GM19372 (cell line): Measurements from ENCODE around the gene TSPAN18.

Source experiments
- ATAC-seq: cut with Tn5 transposase; IDR thresholded peaks from one replicate; pipeline ENCODE4 v1.9.1; 2021; ENCODE audit warnings: mild to moderate bottlenecking, low read depth, moderate library complexity; ENCODE audit not compliant: unreplicated experiment

TSPAN18 gene

DNA sequence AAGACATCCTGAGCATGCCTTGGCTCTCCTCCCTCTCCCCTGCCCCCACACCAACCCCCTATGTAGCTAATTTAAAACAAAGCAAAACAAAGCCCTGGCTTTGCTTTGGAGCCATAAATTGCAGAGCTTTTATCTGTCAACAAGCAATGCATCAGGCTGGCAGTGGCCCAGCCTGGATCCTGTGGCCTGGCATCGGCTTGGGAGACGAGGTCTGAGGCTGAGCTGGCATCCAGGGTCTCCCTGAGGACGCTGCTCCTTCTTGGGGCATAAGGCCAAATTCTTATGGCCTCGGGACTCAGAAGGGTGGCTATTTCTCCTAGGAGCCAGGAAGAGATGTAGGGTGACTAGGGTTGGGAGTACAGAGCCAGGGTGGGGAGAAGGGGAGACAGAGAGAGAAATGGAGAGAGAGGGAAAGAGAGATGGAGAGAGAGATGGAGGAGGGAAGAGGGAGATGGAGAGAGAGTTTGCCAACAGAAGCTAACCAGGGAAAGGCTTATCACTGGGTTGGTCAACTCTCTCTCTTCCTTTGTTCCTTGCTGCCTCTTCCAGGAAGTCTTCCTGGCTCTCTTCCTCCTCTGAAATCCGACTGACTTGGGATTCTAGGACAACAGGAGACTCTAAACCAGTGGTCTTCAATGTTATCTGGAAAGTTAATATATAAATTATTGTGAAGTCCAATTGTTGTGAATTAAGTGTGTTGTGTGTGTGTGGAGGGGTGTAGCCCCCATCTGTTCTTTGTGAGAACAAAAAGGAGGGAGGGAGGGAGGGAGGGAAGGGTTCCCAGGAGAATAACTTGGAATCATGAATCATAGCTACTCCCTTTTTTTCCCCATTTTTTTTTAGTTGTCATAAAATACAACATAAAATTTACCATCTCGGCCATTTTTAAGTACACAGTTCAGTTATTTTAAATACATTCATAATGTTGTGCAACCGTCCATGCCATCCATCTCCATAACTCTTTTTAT is 29.1 kb downstream of the TSPAN18 start:
- ATAC-seq: no peak

DNA sequence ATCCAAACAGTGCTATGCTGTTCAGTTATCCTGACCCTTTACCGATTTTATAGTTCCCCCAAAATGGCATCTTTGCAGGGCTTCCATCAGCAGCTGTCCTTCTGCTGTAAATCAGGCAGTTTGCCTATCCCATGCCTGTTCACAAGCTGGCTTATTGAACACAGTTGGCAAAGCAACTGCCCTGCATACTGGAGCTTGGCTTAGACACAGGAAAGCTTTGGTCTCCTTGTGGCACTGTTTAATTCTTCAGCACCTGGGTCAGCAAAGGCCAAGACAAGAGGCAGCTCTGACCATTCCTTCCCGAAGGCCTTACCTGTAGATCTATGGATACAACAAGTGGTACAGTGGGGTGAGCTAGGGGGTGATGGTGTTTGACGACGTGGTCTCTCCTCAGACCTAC is 32.2 kb downstream of the TSPAN18 start:
- no peak for ATAC-seq

DNA sequence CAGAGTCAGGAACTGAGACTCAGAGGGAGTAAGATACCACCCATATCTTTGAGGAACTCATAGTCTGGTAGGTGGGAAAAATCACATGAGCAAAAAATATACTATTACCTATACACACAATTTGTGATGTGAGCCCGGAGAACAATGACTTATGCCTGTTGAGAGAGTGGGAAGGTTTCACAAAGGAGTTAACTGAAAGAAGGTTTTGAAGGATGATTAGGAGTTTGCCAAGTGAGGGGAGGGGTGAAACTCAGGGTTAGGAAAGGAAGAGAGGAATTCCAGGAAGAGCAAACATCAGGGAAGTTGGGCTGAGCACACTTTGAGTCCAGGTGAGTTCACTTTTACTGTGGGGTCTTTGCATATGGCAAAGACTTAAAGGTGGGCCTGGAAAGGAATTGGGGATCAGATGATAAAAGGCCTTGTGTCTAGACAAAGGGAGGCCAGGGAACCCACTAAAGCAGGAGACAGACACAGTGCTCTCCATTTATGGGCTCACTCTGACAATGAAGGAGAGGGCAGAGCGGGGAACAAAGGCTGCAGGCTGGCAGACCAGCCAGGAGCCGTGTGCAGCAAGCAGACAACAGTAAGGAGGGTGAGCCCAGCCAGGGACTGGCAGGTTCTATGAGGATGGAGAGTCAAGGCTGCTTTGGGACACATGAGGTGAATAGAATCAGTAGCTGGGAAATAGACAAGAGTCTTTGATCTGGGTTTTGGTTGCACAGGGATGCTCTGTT is 33.1 kb downstream of the TSPAN18 start:
- ATAC-seq: no peak

DNA sequence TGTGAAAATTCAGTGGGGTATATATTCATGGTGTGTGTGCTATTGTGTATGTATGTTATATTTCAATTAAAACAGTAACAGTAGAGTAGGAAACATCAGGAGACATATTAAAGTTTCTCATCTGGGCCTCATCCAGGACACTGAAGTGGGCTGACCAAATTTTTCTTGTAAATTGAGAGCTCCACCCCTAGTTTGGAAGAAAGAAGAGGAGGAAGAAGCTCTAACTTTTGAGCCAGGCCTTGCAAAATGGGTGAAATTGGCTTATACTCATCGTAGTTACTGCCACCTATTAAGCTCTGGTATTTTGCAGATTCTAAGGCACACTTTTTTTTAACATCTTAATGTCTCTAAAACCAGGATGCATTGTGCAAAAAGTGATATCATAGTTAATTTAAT is 33.7 kb downstream of the TSPAN18 start:
- no peak for ATAC-seq

DNA sequence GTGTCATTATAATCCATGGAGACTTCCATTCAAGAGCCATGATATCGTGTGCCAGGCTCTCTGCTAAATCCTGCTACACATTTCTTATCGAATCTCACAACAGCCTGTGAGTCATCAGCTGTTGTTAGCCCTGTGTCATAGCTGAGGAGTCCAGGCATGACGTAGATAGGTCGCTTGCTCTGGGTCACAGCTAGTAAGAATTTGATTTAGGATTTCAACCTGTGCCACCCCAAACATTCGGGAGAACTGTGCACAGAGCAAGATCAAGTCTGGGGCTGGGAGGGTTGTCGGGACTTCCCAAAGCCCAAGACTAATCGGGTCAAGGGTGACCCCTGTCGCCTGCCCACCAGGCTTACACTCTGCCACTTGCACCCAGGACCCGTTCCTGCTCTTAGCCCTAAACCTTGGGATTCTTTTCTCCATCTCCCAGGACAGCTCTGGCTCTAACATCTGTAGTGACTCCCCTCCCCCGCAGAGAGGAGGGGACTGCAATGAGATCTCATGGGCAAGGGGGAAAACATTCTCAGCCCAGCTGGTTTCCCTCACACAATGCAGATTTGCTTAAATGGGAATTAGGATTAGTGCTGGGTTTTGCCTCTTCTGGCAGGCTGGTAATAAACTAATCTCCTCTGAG is 34.3 kb downstream of the TSPAN18 start:
- no peak for ATAC-seq

DNA sequence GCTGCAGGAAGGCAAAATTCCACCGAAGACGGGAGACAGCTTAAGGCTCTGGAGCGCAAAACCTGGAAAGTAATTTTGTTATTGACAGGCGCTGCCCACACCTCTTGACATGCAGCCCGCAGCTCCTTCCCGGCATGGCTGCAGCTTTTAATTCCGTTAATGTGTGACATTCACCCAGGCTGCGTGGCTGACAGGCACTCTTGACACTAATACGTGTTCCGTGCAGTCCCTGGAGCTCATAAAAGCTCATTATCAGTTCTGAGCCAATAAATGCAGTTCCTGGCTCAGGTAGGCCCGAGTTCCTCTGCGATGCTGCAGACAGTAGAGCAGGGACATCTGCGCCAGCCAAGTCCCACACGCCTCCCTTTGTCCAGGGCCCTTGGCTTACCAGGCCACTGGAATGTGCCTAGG is 34.8 kb downstream of the TSPAN18 start:
- no peak for ATAC-seq

DNA sequence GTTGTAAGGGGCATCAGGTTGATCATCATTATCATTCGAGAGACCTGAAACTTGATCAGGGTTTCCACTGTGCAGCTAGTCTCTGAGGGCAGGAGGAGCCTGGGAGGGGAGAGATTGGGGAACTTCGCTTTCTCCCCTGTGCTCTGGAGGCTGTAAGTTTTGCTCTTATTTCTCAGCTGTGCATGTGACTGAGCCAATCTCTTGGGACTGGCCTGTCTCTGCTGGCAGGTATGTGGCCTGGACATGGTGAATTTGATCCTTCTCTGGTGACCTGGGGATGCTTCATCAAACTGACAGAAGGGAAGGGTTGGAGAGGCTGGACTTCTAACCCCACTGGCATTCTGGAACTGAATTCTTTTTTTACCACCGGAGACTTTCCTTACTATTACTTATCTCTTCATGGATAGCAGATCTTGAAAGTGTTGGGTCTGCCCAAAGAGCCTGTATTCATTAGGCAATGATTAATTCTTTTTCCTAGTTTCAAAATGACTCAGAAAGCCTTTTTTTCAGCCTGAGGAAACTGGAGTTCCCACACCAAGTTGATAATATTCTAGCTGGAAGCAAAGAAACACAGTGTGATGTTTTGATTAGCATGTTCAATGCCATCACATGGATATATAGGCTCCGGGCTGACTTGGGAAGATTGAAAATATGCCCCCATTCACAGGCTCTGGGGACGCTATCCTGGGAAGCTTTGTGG is 36.5 kb downstream of the TSPAN18 start:
- ATAC-seq: no peak

DNA sequence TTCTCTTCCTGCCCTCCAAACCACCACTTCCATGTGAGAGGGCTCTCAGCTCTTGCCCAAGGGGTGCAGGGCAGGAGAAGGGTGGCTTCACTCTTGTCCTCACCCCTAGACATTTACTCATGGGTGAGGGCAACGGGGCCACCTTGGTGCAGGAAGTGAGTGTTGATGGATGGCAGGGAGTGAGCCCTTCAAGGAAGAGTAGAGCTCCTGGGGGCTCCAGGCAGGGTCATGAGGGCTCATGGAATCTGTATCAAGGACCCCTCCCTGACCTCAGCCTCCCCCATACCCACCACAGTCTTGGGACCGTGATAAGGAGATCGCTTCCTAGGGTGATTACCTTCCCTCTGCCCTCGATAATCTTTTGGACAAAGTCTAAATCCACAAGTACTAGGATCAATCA is 37.8 kb downstream of the TSPAN18 start:
- no peak for ATAC-seq

DNA sequence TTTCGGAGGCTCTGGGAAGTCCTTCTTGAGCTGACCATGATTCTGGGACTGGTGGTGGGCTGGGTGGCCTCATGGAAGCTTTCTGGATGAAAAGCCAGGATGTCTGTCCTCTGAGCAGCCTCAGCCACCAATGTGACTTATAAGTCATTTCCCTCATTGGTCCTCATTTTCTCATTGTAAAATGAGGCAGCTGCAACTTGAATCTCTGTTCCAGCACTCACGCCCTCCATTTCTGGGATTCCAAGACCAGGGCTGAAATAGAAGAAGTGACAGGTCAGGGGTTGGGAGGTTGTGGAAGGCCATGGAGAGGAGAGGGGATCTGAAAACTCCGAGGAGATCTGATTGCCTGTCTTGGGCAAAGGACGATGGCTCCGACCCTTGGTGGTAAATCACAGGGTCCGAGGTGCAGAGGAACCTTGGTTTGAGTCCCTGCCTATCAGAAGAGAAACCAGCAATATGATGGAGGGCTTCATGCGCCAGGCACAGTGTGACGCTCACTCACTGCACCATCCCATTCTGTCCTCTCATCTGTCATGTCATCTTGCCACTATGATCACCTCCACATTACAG is 38.3 kb downstream of the TSPAN18 start:
- no peak for ATAC-seq

DNA sequence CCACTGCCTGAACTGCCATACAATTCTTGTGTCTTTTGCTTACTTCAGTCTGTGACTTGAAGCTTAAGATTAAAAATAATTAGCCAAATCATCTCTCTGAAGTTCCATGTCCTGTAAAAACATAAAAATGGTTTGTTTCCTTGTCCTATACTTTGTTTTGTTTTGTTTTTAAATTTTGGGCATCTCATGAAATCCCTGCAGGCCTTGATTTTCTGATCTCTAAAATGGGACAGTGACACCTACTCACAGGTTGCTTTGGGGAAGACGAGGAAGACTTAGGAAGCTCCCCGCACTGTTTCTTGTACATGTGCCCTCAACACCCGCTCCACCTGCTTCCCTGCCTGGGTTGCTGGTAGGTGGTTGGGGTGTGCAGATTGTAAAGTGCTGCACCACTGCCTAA is 38.9 kb downstream of the TSPAN18 start:
- ATAC-seq: no peak

DNA sequence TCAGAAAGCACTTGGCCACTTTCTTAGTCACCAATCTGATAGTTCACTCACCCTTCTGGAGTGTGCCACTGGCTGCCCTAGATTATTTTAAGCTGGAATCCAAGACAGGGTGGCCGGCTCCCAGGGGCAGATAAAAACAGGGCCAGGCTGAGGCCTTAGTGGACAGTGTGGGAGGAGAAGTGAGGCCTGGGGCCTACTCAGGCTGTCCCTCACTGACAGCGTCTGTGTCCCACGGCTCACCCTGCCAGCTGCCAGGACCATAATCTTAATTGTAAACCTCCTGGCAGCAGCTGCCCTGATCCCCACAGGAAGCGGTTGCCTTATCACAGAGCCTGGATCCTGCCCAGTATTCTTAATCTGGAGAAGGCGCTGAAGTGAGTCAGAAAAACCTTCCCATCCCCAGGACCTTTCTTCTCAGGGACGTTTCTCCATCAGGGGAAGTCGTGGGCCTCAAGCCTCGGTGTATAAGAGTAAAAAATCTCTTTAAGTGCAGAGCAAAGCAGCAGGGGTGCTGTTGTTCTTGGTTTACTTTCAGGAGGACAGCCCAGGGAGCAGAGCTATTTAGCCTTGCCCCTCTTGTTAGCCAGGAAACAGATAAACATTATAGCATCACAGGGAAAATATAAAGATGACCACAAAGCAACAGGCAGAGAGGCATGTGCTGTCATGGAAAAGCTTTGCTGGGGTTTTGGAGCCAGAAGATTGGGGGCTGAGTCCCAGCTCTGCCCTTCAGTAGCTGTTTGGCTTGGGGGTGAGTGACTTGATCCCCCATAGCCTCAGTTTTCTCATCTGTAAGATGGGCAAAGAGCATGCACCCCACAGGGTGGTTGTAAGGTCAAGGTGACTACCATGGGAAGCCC is 39.6 kb downstream of the TSPAN18 start:
- no peak for ATAC-seq

DNA sequence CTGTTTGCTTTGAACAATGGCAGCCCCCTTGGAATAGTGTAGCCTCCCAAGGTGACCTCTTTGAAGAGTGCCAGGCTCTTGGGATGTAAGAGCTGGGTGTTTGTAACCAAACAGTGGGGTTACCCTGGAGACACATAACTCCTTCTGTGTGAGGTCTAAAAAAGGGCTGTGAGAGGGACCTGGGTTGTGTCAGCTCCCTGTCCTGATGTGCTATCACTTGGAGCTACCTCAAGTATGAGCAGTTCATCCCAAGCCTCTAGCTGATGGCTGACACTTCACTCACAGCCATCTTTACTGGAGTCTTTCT is 40.2 kb downstream of the TSPAN18 start:
- no peak for ATAC-seq

DNA sequence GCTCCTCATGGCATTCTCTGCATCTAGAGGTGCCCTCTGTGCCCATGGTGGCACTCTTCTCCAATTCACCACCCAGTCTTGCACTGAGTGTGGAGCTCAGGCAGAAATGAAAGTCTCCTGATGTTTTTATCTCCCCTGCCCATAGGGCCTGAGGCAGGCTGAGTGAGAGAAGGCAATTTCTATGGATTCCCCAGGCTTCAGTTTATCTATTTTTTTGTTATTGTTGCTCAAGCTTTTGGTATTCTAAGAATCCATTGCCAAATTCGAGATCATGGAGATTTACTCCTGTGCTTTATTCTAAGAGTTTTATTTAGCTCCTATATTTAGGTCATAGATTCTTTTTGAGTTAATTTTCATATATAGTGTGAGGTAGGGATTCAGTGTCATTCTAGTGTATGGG is 40.7 kb downstream of the TSPAN18 start:
- ATAC-seq: no peak

DNA sequence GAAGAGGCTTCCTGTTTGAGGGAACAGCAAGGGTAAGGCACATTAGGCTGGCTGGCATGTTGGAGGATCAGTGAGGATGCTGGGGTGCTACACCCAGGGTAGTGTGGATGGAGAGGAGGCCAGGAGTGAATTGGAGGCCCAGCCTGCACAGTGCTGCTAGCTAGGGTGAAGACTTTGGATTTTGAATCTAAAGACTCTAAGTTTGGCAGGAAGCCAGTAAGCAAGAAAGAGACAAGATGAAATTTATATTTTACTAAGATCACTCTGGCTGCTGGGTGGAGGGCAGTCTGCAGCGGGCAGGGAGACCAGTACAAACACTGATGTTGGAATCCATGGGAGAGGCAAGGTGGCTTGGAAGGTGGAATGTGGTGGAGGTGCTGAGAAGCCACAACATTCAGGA is 43.6 kb downstream of the TSPAN18 start:
- ATAC-seq: no peak

DNA sequence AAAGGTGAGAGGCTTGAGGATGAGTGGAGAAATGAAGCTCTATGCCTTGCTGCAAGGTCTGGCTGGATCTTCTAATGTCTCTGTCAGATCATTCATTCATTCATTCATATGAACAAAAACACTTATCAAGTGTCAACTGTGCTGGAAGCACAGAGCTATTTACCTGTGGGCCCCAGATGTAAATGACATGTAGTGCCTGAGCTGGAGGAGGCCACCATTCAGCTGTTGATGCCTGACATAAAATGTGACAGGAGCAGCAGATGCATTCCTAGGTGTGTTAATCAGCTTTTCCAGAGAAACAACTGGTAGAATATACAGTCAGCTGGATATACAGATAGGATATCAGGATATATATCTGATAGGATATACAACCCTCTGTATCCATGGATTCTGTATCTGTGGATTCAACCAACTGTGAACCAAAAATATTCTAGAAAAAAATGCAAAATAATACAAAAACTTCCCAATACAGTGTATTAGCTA is 44.5 kb downstream of the TSPAN18 start:
- ATAC-seq: no peak

DNA sequence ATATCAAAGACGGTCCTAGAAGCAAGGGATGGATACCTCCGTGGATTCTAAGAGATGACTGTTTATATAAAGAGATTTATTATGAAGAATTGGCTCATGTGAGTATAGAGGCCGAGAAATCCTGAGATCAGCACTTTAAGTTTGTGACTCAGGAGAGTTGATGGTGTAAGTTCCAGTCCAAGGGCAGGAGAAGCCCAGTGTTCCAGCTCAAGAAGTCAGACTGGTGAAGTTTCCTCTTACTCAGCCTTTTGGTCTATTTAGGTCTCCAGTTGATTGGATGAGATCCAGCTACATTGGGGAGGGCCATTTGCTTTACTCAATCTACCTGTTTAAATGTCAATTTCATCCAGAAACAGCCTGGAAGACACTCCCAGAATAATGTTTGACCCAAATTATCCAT is 45.1 kb downstream of the TSPAN18 start:
- ATAC-seq: no peak

DNA sequence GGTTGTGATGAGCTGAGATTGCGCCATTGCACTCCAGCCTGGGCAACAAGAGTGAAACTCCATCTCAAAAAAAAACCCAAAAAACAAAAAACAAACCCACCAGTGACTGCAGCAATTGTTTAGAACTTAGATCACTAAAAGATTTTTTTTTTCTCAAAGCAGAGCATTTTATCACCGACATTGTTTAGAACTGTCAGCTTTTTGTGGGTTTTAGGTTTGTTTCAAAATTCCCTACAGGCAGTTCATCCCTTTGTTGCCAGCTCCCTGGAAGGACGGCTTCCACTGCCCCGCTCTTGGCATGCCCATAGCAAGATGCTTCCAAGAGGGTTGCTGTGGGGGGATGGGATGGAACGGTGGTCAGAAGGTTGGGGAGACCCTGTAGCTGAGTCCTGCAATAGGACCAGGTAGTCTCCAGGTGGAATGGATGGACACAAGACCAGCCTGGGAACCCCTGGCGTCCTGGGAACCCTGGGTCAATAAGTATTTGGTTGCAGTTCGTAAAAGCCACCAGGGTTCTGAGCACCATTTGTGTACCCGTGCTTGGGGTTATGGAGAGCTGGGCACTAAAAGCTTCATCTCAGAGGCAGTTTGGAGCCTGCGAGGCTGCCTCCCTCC is 46.7 kb downstream of the TSPAN18 start:
- no peak for ATAC-seq

DNA sequence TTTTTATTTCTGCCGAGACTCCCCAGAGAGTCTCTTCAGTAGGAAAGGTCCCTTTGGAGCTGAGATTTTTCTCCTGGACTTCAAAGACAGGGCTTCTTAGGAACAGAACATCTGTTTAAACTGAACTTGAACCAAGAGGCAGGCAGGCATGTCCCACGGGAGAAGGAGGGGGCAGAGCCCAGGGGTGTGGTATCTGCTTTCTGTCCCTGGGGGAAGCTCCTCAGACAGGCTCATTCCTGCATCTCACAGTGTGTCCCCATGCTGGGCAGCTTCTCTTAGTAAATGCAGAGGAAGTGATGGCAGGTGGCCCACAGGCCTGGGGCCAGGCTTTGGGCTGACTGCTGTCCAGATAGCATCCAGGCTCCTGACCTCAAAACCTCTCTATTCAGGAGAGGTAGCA is 47.3 kb downstream of the TSPAN18 start:
- ATAC-seq: no peak

DNA sequence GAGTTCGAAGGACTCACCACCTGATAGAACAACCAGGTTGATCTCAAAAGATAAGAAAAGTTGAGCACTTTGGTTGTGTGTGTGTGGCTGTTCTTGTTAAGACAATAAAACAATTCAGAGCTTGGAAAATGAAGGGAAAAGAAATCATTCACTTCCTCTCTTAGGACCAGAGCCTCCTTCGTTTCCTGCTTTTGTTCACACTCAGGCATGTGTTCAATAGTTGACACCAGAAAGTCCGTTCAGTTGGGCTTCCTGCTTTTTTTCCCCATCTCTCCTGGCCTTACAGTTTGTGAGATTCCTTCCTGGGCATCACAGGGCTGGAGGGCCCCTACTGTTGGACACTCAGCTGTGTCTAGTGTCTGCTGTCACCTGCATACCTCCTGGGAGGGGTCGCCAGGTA is 48.0 kb downstream of the TSPAN18 start:
- ATAC-seq: no peak
